GM12865 (cell line): ENCODE data around the gene FAM199X.

Source experiments
- DNase-seq: peaks from one replicate; pipeline ENCODE4 v3.0.0; 2010; ENCODE audit warnings: low read depth
- H3K4me3 ChIP-seq: 2 replicates; pipeline ENCODE4 v1.5.1; 2011; ENCODE audit warnings: mild to moderate bottlenecking, low read depth, low read length, control low read depth
- TF ChIP-seq, protein P1 (sequence below): IDR thresholded peaks from 2 replicates; pipeline ENCODE4 v1.5.1; 2011; ENCODE audit warnings: low read length, control low read depth, low read depth, inconsistent platforms; ENCODE audit not compliant: insufficient read depth; ENCODE audit errors: missing control alignments

Gene FAM199X

DNA sequence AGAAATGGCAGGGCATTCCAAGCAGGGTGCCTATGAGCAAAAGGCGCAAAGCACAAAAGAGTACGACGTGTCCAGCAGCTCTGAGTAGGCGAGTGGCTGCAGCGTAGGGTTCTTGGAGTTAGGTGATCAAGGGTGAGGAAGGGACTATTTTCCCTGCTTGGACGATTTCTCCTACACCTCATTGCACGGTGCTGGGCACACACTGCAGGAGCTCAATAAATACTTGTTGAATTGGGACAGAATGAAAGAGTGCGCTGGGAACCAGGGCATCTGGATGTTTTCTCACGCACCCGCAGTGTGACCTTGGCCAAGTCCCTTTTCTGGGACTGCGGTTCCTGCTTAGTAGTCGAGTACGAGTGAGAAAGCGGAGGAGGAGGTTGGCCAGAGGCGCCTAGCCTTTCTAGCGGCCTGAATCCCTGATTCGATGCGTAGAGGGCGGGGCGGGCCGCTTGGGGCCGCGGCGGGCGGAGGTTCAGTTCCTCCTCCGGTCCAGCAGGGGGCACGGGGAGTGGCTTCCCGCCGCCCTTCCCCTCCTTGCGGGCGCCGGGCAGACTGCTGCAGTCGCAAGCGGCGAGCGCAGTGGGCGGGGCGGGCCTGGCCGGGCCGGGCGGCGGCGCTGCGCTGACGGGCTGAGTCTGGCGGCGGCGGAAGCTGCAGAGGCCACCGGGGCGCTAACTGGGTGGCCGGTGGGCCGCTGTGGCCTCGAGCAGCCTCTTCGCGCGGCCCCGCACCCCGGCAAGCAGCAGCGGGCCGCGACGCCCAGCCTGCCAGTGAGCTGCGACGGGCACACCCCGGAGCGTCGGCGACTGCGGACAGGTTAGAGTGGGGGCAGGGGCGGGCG is at the start of gene FAM199X:
Gene FAM199X (plus strand): TSS at position 560 of the 841 bp plus-strand sequence. CDS start 333 bp downstream, outside the sequence.
- TF ChIP-seq, protein P1, sequence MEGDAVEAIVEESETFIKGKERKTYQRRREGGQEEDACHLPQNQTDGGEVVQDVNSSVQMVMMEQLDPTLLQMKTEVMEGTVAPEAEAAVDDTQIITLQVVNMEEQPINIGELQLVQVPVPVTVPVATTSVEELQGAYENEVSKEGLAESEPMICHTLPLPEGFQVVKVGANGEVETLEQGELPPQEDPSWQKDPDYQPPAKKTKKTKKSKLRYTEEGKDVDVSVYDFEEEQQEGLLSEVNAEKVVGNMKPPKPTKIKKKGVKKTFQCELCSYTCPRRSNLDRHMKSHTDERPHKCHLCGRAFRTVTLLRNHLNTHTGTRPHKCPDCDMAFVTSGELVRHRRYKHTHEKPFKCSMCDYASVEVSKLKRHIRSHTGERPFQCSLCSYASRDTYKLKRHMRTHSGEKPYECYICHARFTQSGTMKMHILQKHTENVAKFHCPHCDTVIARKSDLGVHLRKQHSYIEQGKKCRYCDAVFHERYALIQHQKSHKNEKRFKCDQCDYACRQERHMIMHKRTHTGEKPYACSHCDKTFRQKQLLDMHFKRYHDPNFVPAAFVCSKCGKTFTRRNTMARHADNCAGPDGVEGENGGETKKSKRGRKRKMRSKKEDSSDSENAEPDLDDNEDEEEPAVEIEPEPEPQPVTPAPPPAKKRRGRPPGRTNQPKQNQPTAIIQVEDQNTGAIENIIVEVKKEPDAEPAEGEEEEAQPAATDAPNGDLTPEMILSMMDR, result peak; percentile 58
- peak within 1 kb of the TSS; percentile 83 for H3K4me3 ChIP-seq
- peak; percentile 93 for DNase-seq

DNA sequence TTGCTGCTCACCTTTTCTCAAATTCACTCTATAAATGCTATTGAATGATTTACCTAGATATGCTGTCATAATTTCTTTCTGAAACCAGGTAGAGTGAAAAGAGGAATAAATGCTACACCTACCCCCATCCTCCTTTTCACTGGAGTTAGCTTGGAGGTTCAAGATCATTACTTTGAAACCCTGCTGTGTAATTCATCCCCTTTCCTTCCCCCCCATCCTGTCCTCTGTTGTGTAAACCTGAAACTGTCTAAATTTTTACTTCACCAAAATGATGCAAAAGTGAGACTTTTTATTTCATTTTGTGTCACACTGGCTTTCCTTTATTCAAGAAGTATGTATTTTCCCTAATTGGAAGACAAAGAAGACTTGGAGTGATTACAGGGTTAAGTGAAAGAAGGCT is 48.5 kb upstream of the FAM199X start:
- TF ChIP-seq, protein P1, result no peak
- H3K4me3 ChIP-seq, result no peak overlapping the region
- DNase-seq, result no peak

DNA sequence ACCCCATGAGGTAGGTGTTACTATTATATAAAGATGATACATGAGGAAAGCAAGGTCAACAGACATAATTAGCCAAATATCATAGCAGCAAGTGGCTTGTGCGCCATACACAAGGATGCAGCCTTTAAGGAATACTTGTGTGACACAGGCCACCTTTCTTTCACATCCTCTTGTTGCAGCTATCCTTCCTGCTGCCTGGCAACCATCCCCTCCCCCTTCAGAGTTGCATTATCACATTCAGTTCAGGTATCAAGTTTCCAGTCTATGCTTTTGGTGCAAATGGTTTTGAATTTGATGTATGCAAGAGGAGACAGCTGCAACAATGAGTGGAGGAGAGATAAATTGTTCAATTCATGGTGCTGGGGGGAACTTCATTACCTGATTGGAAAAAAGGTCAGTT is 47.5 kb upstream of the FAM199X start:
- peak; percentile 14 for DNase-seq
- H3K4me3 ChIP-seq, result no peak overlapping the region
- TF ChIP-seq, protein P1, result no peak

DNA sequence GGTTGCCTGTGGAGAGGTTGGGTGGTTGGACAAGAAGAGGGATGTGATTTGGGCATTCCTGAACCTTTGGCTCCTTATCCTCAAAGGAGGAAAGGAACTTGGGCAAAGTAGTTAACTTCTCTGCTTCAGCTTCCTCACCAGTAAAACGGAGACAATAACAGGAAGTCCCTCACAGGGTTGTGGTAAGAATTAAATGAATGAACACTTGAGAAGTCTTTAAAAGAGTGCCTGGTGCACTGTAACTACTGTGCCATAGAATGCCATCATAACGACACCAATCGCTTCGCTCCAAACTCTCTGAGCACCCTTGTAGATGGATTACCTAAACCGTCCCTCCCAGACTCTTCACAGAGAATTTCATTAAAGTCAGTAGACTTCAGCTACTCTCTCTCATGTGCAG is 43.4 kb upstream of the FAM199X start:
- TF ChIP-seq, protein P1, result no peak
- no peak overlapping the region for H3K4me3 ChIP-seq
- DNase-seq, result peak; percentile 14

DNA sequence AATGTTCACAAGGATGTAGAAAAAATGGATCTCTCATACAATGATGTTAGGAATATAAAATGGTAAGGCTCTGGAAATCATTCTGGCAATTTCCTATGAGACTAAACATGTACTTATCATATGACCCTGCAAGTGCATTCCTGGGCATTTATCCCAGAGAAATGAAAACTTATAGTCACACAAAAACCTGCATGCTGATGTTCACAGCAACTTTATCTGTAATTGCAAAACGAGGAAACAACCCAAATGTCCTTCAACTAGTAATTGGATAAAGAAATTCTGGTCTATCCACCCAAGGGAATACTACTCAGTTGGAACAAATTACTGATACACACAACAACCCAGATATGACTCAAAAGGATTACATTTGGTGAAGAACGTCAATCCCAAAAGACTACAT is 39.4 kb upstream of the FAM199X start:
- H3K4me3 ChIP-seq, result no peak overlapping the region
- DNase-seq, result no peak
- TF ChIP-seq, protein P1, result no peak

DNA sequence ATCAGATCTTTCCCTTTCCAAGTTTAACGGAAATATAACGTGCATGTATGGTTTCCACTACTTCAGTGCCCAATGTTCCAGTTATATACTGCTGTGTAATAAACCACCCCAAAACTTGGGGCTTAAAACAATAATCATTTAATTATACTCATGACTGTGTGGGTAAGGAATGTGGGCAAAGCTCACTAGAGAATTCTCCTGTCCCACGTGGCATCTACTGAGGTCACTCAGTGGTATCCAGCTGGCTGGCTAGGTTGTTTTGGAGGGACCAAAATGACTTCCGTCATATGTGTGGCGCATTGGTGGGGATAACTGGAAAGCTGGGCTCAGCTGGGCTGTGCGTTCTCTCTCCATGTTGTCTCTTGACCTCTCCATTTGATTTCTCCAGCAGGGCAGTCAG is 35.4 kb upstream of the FAM199X start:
- TF ChIP-seq, protein P1, result no peak
- H3K4me3 ChIP-seq, result no peak overlapping the region
- no peak for DNase-seq

DNA sequence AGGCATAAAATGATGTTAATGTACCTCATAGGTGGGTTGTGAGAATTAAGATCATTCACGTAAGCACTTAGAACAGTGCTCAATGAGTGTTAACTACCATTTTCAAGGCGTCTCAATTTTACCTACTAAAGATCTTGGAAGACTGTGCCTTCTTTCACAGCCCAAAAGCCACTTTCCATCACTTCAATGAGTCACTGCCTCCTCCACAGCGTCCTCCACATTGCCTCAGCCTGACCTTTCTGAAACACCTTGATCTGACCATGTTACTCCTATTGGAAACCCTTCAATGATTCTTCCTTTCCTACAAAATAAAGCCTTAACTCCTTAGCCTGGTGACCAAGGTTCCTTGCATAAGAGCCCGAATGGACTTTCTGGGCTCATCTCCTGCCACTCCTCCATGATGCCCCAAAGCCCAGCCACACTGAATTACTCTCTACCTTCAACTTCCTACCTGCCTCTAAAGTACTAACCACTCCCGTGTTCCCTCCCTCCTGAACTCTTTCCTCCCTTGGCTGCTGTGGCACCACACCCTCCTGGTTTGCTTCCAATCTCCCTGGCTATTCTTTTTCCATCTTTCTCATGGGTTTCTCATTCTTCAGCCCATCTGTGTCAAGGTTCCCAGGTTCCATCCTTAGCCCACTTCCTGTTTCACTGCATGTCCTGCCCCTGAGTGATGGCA is 31.5 kb upstream of the FAM199X start:
- DNase-seq, result no peak
- TF ChIP-seq, protein P1, result no peak
- H3K4me3 ChIP-seq, result no peak overlapping the region
